Measurements from ENCODE around the gene CEP350. TPM values are rescaled to one million over a fixed set of nuclear protein-coding genes. Genes with fewer than 3 reads are reported as not detected.

CEP350 gene
- total RNA-seq (2022; extraction: Qiagen RNA extraction), result 8.4 to 14.1 TPM (median 10.8 TPM) in 5 replicates

DNA sequence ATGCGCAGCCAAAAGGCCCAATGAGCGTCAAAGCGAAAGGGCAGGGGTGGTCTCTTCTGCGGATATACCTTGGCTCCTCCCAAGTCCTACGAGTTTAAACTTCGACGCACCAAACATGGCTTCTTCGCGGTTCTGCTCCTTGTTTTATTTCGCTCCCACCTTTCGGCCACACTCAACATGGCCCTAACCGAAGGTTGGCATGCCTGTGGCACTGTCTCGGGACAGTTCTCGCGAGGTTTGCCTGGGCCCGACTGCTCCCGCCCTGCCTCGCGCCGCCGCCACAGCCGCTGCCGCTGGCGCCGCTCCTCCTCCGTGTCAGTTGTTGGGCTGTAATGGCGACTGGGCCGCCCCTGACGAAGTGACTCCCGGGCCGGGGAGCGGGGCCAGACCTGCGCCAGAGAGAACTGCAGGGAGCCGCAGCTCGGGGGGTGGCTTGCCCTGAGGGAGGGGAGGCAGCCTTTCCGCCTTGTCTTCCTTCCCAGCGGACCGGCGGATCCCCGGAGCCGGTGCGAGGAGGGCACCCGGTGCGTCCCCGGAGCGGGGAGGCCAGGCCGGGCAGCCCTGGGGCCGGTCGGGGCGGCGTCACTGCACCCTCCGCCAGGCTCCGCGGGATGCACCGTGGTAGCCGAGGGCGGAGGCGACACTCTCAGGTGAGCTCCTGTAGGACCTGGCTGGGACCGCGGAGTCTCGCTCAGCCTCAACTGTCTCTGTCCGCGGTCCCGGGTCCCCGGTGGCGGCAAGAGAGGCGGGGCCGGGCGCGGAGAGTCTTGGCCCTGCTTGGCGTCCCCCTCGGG is at the start of gene CEP350:
Gene CEP350, plus strand, starts transcription at position 318 of the 794 bp plus-strand sequence. CDS start 31,372 bp downstream, outside the sequence.

GRCh38 chr1:180154325-180155181 is 199.9 kb downstream of the CEP350 start, which contains the start of gene QSOX1:
Gene QSOX1, plus strand, starts transcription at chr1:180154869. Its CDS starts 39 bp downstream, at chr1:180154908.

Other genes starting within 250 kb of the CEP350 start
- gene FAM163A, start 211.5 kb upstream of the CEP350 start, total RNA-seq (2022; extraction: Qiagen RNA extraction), result 0.02 TPM in 2 of 5 replicates, not detected in the others
- gene TOR1AIP2, start 77.0 kb upstream of the CEP350 start, total RNA-seq (2022; extraction: Qiagen RNA extraction), result 15.4 to 20.0 TPM (median 17.5 TPM) in 5 replicates
- 27.3 to 34.1 TPM (median 28.3 TPM) in 5 replicates for gene TOR1AIP1, start 72.5 kb upstream of the CEP350 start, total RNA-seq (2022; extraction: Qiagen RNA extraction)
- gene QSOX1, start 200.1 kb downstream of the CEP350 start, total RNA-seq (2022; extraction: Qiagen RNA extraction), result 62.3 to 78.8 TPM (median 78.1 TPM) in 5 replicates